NCI-H446 (cell line): Measurements from ENCODE around the gene FRMD3.

ENCODE experiments used
- DNase-seq, 2 experiments: peaks; one replicate each; lab custom pipeline; 2025; lab: John Stamatoyannopoulos, UW

FRMD3 gene

DNA sequence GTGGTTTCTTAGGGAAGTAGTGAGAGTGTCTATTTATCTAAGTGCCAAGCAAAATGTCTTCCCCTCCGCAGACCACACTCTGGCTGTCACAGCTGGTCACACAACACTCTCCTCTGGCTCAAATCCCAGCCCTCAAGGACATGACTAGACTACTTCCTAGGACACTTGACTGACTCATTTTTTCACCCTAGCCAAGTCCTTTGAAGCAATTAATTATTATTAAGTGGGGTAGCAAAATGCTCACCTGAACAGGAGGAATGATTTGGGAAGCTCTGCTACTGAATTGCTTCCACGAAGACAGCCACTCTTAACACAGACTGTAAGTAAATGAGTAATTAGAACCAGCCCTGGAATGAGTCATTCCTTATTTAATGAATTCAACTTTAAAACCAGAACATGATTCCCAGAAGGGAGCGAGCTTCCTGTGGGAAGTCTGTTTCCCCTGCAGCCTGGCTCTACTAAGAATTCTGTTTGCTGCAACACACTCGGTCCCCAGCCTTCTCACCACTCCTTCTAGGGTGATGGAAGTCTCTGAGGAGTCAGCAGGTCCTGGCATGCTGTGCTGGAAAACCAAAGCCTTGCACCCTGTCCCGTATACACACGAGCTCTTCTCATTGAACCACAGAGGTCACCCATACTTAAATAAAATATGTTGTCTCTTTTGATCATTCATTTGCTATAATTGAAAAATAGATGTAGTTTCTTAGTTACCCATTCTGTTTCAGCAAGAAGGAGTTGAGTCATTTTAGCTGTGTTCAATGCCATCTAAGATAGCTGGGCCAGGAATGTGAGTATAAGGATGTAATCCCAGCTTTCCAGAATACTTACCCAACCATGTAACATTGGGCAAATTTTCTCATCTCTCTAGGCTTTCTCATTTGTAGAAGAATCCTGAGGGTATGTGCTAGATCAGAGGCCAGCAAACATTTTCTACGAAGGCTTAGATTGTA, 256.6 kb downstream of the FRMD3 start:
- peak; percentile 41 to 61 for DNase-seq

DNA sequence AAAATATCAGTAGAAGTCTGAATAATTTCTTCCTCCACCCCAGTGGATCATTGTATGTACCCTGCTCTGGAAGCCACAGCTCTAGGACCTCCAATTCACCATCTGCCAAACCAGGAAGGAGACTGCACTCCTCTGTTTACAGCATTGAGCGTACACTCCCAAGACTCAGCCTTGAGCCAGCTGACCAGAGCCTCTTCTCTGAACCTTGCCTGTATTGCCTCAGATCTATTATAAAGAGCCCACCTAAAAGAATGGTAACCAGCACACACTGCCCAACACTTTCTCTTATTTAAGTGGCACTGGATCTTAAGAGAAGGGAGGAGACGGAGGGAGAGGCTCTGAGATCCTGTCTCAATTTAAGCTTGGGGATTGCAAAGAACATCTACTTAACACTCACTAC, 257.4 kb downstream of the FRMD3 start:
- DNase-seq = no peak

DNA sequence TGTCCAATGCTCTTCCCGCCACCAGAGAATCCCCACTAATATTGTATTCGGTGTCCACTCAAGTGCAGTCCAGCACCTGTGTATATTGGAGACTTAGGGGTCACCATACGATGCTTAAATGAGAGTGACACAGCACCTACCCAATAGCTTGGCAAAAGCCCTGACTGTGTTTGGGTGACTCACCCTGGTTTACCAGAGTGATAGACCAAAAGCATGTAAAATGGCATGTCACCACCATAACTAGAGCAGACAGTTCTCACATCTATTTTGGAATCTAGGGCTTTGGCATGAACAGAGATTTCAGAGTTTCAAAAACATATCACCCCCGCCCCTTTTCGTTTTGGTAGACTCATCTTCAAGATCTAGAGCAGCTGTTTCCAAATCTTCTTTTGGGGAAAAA, 257.9 kb downstream of the FRMD3 start:
- DNase-seq = no peak

- DNase-seq = no peak
Observed at GRCh38 chr9:83274787-83275186, 263.4 kb downstream of the FRMD3 start.

- DNase-seq = no peak
Observed at GRCh38 chr9:83271665-83272071, 266.5 kb downstream of the FRMD3 start.

GRCh38 chr9:83270116-83270515, 268.1 kb downstream of the FRMD3 start:
- no peak for DNase-seq

GRCh38 chr9:83267741-83268140, 270.5 kb downstream of the FRMD3 start:
- DNase-seq = no peak

DNA sequence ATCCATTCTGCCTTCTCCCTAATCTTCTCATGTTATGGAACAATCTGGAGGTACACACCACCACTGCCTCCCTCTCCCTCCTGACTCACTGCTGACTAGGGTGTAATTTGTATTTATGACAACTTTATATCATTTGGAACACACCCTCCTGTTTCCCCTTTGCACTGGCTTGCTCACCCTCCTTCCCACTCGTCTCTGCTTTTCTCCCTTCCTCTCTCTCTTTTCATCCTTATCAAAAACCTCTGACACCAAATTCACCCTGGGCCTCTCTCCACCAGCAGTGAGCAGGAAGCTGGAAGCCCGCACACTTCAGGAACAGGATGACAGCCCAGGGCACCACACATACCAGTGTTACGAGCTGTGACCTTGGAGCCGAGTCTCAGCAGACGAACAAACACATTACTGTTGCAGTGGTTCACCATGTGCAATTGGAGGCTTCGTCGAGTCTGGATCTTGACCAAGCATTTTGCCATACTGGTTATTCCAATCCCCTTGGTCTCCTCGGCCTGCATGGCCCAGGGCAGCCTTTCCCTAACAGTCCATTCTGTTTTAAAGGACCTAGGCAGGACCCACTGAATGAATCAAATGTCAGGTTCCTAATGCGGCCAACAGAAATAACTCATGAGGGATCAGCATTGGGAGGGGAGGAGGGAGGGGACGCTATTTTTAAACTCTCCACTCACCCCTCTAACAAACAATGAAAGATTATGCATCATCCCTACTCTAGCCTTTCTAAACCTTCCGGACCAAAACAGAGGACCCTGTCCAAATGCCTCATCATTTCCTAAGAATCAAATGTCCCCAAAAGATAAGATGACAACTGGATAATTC, 271.3 kb downstream of the FRMD3 start:
- DNase-seq = no peak

GRCh38 chr9:83266331-83266665, 271.9 kb downstream of the FRMD3 start:
- no peak for DNase-seq

DNA sequence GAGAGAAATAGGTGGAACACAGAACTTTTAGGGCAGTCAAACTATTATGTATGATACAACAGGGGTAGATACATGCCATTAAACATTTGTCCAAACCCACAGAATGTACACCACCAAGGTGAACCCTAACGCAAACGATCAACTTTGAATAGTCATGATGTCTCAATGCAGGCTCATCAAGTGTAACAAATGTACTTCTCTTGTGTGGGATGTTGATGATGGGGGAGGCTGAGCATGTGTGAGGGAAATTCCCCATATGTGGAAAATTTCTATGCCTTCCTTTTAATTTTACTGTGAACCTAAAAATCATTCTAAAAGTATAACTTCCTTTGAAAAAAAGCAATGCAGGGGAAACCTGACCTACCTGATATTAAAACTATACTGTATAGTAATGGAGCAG, 273.9 kb downstream of the FRMD3 start:
- DNase-seq = no peak

DNA sequence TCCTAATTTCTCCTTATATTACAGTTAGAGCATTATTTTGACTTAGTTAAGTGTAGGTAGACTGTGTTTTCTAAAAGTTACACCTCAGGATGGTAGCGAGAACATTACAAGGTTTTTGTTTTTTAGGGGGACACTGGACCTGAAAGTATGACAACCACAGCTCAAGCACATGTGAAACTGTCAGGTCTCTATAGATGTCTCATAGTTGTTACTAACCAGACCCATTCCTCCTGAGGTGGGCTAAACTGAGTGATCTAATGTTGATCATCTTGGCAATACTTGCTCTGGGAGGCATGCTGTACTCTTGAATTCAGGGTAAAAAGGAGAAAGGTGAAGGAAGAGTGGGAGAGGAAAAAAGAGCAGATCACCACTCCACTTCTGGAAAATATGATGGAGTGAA, 278.6 kb downstream of the FRMD3 start:
- DNase-seq = no peak

DNA sequence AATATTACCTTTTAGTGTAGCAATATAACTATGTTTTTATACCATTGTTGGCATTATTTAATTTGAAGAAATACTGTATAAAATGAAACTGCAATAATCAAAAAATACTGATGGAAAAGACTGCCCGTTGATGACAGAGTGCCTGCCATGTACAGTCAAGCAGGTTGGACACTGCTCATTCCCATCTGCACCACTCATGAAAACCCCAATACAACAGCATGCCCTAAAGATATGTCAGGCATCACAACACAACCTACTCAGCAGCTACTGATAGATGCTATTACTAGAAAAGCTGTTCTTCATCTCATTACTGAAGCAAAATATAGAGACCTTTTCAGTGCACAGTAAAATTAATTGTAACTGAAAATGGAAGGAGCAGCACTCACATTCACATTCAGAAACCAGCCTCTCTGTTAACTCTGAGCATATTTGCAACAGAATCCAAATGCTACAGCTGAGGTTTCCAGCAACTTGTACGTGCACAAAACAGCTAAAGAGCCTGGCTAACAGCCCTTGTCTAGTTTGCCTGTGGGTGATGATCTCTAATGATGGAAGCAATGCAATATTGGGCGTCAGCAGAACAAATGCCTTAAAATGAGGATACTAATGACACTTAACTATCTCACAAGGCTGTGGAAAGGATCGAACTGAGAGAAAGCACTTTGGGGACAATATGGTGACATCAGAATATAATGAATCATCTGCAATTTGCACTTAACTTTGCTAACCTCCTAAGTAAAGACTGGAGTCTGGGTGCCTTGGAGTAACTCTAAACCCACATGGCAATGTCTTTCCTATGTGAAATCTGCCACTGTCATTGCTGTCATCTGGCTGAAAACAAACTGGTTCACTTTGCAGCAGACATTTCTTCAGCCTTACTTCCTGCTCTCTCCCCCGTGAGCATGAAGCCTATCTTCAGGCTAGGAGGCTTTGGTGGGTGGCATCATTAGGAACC, 280.0 kb downstream of the FRMD3 start:
- DNase-seq = no peak

- no peak for DNase-seq
Observed at GRCh38 chr9:83247732-83248131, 290.5 kb downstream of the FRMD3 start.

DNA sequence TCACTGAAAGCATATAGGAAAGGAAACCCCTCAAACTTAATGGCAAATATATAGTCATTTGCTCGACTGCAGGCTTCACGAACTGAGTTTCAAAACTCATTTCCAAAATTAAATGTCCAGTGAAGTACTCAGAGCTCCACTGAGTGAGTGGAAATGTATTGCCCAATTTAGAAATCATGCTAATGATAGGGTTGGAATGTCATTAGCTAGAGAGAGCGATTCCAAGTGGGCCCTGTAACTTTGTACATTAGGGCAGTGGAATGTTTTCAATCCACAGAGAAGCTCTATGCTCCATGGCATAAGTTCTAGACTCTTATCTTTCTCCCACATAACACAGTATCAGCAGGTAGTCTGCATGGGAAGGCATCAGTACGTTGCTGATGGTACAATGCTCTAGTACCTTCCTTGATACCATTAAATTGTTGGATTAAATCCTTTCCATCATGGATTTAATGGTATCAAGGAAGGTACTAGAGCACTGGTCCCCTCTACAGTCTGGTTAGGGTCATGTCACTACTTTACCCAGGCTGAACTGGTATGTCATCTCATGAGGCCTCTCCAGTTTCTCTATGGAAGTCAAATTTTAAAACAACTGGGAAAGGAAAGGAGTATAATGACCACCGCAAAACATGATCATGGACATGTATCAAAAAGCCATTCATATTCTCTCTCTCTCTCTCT, 292.1 kb downstream of the FRMD3 start:
- DNase-seq = no peak

DNA sequence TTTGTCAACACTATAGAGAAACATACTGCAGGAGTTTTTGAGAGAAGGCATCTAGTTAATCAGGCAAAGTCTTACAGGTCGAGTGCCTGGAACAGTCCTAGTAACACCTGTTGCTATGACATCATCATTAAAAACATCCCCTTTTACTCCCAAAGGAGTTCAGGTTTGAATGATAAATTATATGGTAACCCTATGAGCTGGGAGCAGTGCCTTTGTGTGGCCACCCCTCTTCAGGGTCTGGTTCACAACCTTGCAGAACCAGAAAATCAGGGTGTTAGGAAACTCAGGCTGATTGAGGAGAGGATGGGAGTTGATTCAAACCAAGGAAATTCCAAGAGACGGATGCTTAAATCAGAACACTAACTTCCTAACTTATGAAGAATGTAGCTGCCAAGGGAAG, 296.1 kb downstream of the FRMD3 start:
- DNase-seq = no peak

DNA sequence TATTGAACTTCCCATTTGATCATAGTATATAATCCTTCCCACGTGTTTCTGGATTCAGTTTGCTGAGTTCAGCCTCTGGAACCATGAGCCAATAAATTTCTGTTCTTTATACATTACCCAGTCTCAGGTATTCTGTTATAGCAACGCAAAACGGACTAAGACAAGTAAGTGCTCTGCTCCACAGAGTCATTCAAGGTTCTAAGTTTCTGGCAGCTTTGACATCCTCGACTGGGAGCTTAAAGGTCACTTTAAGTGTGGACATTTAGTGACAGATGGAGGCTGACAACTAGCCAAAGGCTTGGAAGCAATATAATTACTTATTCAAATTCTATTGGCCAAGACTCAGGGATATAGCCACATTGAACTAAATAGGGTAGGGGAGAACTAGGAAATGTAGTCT, 297.5 kb downstream of the FRMD3 start:
- DNase-seq = peak in 1 of 2 experiments; percentile 27

- DNase-seq = peak in 1 of 2 experiments; percentile 17
Observed at GRCh38 chr9:83239747-83240146, 298.5 kb downstream of the FRMD3 start.

- DNase-seq = peak in 1 of 2 experiments; percentile 50
Observed at GRCh38 chr9:83238871-83239640, 299.1 kb downstream of the FRMD3 start.

DNA sequence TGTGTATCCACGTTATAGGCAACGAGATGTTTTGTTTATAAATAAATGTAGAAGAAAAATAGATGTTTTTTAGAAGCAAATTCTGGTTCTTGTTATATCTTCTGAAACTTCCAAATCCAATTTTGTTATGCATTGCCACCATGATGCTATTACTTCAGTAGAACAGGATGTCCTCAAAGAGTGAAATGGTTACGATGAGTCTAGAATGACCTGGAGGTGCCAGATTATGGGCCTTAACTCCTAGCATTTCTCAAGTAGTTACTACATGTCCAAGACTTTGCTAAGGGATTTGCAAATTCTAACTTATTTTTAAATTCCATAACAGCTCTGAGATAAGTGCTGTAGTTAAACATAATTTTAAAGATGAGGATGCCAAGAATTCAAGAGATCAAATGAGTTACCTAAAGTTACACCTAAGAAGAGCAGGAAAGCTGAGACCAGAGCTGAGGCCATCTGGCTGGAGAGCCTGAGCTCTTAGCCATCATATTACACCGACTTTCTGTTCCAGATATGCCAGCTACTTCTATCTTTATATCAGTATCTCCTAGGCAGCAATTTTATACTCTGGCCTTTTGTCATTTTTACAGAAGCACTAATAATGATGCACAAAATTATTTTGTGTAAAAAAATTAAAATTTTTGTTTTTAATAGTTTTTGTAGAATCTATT, 302.0 kb downstream of the FRMD3 start:
- DNase-seq = no peak

DNA sequence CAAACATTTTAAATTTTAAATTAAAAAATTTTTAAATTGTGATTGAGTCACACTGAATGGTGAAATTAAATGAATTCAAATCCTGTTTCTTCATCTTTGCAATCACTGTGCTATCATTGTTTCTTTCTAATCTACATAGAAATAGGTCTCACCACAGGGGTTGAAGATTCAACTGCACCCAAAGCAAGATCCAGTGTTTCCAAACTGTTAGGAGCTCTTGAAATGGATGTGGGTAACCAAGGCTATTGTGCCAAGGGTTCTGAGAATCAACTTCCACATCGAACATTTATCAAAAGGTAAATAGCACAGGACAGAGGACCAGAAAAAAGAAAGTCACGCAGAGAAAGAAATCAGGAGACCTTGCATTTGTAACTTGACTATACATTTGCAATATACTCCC, 302.7 kb downstream of the FRMD3 start:
- no peak for DNase-seq
